Parathyroid adenoma (tissue), 2 donors: Measurements from ENCODE around the gene ANAPC2.

Experiments
- H2AFZ ChIP-seq: fragments of 300-600 bp; sonication (generic); one replicate; pipeline ENCODE4 v1.7.0; 2017; ENCODE audit warnings: antibody characterized with exemption, mild to moderate bottlenecking
- H3K27ac ChIP-seq: fragments of 300-600 bp; sonication (generic); one replicate; pipeline ENCODE4 v1.7.0; 2017
- H3K27me3 ChIP-seq: fragments of 300-600 bp; sonication (generic); one replicate; pipeline ENCODE4 v1.7.0; 2017; ENCODE audit warnings: low read length; ENCODE audit not compliant: control insufficient read depth, insufficient read depth
- H3K36me3 ChIP-seq: fragments of 300-600 bp; sonication (generic); one replicate; pipeline ENCODE4 v1.7.0; 2017; ENCODE audit warnings: low read length; ENCODE audit not compliant: control insufficient read depth, insufficient read depth
- H3K4me1 ChIP-seq: fragments of 300-600 bp; sonication (generic); one replicate; pipeline ENCODE4 v1.7.0; 2017; ENCODE audit warnings: control low read depth
- H3K4me2 ChIP-seq: fragments of 300-600 bp; sonication (generic); one replicate; pipeline ENCODE4 v1.7.0; 2017; ENCODE audit warnings: low read length
- H3K4me3 ChIP-seq: fragments of 300-600 bp; sonication (generic); one replicate; pipeline ENCODE4 v1.7.0; 2017; ENCODE audit warnings: low read depth, low read length
- H3K79me2 ChIP-seq: fragments of 300-600 bp; sonication (generic); one replicate; pipeline ENCODE4 v1.7.0; 2017; ENCODE audit warnings: control low read depth
- H3K9ac ChIP-seq: fragments of 300-600 bp; sonication (generic); one replicate; pipeline ENCODE4 v1.7.0; 2017; ENCODE audit warnings: mild to moderate bottlenecking
- H3K9me3 ChIP-seq: fragments of 300-600 bp; sonication (generic); one replicate; pipeline ENCODE4 v1.7.0; 2017; ENCODE audit warnings: low read length; ENCODE audit not compliant: control insufficient read depth
- CTCF ChIP-seq: fragments of 300-600 bp; sonication (generic); IDR thresholded peaks from one replicate; pipeline ENCODE4 v1.7.0; 2017; ENCODE audit warnings: antibody characterized with exemption, mild to moderate bottlenecking
- donor health status: primary hyperparathyroidism.

Gene ANAPC2

GRCh38 chr9:137173796-137174664 lies 14.3 kb downstream of the ANAPC2 start:
- Histone ChIP-seq H3K4me3 (no peak overlapping the region), H3K9ac (no peak overlapping the region), H3K79me2 (no peaks in the 10 kb centered on the region), H3K4me1 (no peaks in the 10 kb centered on the region), H3K36me3 (no peaks in the 10 kb centered on the region), H2AFZ (no peak overlapping the region), H3K27me3 (peaks cover 4% of the 10 kb centered on the region), H3K27ac (no peak overlapping the region), H3K9me3 (no peaks in the 10 kb centered on the region), H3K4me2 (no peak overlapping the region)
- TF ChIP-seq CTCF: no peak

- H3K4me3 ChIP-seq: no peak overlapping the region
- no peak overlapping the region for H2AFZ ChIP-seq
- H3K4me1 ChIP-seq: no peaks in the 10 kb centered on the region
- no peaks in the 10 kb centered on the region for H3K9me3 ChIP-seq
- H3K9ac ChIP-seq: no peak overlapping the region
- H3K79me2 ChIP-seq: no peaks in the 10 kb centered on the region
- H3K4me2 ChIP-seq: no peak overlapping the region
- no peaks in the 10 kb centered on the region for H3K36me3 ChIP-seq
- H3K27me3 ChIP-seq: peaks cover 4% of the 10 kb centered on the region
- no peak overlapping the region for H3K27ac ChIP-seq
- TF ChIP-seq CTCF: no peak
Measured at GRCh38 chr9:137172901-137173795, 15.2 kb downstream of the ANAPC2 start.

GRCh38 chr9:137171149-137171900 lies 17.0 kb downstream of the ANAPC2 start:
- no peak overlapping the region for H3K9ac ChIP-seq
- H3K36me3 ChIP-seq: no peaks in the 10 kb centered on the region
- no peak overlapping the region for H3K4me2 ChIP-seq
- no peaks in the 10 kb centered on the region for H3K79me2 ChIP-seq
- H2AFZ ChIP-seq: no peak overlapping the region
- peaks cover 12% of the 10 kb centered on the region for H3K27me3 ChIP-seq
- H3K4me1 ChIP-seq: no peaks in the 10 kb centered on the region
- no peak for TF ChIP-seq CTCF
- no peak overlapping the region for H3K4me3 ChIP-seq
- H3K9me3 ChIP-seq: no peaks in the 10 kb centered on the region
- H3K27ac ChIP-seq: no peak overlapping the region

- H3K9ac ChIP-seq: no peak overlapping the region
- H3K4me2 ChIP-seq: no peak overlapping the region
- TF ChIP-seq CTCF: no peak
- no peak overlapping the region for H2AFZ ChIP-seq
- peaks cover 12% of the 10 kb centered on the region for H3K27me3 ChIP-seq
- no peaks in the 10 kb centered on the region for H3K36me3 ChIP-seq
- no peaks in the 10 kb centered on the region for H3K4me1 ChIP-seq
- no peak overlapping the region for H3K27ac ChIP-seq
- no peaks in the 10 kb centered on the region for H3K79me2 ChIP-seq
- H3K4me3 ChIP-seq: no peak overlapping the region
- H3K9me3 ChIP-seq: no peaks in the 10 kb centered on the region
Measured at GRCh38 chr9:137170486-137171148, 17.7 kb downstream of the ANAPC2 start.
